ENCODE data around the gene PLCG2.
A peak's percentile ranks its signal among the peaks of the same experiment; 100 is the strongest.

The PLCG2 gene

DNA sequence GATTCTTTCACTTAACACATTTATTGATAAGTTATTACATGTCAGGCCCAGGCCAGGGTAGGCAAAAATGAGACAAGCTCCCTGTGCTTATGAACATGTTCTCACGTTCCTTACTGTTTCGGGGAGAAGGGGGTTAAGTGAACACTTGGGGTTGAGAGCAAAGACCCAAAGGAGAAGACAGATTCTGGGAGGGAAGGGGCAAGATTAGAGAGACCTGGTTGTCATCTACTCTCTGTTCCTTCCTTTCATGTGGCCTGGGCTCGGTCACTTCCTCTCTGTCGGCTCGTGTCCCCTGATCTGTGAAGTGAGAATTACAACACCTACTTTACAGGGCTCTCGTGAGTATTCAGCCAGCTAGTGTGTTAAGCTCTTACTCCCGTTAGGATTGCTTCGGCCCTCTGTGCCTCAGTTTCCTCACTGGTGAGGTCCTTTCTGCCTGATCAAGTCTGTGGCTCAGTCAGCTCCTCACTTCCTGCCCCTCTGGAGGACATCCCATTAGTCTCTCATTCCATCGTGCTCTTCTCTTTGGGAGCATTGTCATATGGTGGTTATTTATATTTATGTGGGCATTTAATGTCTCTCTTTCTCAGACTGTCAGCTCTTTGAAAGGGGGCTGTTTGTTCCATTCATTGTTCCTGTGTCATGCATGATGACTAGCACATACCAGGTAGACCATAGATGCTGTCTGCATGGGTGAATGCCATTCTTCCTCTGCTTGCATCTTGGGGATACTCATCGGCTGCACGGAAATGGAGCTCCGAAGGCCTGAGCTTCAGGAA is 38.9 kb downstream of the PLCG2 start:
- DNase-seq = no peak

DNA sequence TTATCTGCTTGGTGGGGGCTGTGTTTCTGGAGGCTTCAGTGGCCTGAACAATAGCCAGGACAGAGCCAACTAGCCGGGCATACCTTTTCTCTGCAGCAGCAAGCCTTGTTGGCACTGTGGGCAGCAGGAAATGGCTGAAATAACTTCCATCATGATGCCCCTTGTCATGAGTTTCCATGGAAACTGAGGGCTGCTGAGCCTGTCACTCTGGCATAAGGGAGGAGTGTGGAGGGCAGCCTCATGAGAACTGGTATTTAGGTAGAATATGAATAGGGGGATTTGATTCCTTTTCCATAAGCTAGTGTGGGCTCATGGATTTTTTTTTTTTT is 39.4 kb downstream of the PLCG2 start:
- no peak for DNase-seq

DNA sequence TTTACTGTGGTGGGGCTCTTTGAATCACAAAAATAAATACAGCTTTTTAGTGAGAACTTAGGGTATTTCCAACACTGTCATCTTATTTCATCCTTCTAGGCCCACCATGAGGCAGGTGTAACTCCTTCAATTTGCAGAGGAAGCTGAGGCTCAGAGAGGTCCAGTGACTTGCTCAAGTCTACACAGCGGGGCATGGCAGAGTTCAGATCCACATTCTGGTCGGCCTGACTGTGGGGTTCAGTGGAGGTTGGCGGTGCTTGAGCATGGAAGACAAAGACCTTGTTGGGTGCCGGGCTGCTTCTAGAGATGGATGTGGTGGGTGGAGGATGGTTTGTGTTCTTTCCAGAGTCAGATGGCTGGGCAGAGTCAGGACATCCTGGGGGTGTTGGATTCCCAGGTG is 39.8 kb downstream of the PLCG2 start:
- no peak for DNase-seq

DNA sequence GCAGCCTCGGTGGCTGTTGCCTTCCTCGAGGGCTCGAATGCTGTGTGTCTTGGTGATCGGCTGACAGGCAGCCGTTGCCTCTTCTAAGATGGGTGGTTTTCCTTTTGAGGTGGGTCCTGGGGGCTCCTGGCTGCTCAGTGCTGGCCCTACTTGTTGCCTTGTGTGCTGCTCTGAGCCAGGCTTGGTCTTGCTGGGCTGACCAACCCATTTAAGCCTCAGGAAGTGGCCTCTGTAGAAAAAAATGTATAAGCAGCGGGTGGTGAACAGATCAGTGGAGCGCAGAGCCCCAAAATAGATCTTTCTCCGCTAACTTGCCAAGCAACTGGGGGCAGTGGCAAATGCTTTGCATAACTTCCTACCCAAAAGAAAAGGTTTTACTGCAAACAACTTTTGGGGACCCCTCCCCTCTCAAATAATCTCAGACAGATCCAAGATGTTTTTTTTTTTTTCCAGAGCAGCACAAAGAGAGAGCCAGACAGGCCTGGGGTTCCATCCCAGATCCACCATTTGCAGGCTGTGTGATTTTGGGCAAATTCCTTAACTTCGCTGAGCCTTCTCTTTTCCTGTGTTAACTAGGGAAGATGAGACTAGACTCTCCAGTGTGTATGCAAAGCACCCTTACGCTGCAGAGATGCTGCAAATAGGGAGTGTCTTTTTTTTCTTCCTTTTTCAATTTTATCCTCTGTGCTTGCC is 42.5 kb downstream of the PLCG2 start:
- no peak for DNase-seq

DNA sequence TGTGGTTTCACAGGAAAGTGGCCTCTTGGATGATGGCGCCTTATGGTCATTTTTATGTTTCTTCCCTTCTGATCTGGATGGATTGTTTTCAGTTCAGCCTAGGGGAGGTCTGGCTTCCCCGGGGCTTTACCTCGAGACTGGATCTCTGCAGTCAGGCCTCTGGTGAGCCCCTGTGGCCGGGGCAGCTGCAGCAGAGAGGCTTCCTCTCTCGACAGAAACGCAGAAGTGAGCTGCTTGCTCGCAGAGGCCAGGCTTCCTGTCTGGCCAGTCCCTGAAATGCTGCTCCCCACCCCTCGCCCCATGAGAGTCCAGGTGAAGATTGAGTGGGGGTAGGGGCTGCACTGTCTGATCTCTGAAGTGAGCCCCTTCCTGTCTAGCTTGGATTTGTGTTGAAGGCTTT is 44.0 kb downstream of the PLCG2 start:
- DNase-seq = no peak

DNA sequence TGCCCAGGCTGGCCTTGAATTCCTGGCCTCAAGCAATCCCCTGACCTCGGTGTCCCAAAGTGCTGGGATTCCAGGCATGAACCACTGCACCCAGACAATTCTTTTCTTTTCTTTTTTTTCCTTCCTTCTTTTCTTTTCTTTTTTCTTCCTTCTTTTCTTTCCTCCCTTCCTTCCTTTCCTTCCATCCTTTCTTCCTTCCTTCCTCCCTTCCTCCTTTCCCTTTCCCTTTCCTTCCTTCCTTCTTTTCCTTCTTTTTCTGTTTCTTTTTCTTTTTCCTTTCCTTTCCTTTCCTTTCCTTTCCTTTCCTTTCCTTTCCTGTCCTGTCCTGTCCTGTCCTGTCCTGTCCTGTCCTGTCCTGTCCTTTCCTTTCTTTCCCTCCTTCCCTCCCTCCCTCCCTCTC is 44.6 kb downstream of the PLCG2 start:
- no peak for DNase-seq

DNA sequence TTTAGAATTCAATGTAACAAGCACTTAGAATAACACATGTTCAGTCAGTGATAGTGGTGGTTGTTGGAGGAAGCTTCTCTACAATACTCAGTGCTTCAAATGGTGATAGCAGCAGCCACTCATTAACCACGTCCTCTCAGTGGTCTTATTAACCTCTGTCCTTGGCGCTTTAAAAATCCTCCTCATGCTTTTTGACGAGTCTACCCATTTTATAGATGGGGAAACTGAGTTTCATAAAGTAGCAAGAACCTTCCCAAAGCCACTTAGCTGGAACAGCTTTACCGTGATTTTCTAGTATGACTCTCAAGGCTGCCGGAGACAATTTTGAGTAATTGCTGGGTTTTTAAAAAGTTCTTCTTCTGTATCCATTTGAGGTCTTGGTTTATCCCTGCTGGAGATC is 47.4 kb downstream of the PLCG2 start:
- no peak for DNase-seq

DNA sequence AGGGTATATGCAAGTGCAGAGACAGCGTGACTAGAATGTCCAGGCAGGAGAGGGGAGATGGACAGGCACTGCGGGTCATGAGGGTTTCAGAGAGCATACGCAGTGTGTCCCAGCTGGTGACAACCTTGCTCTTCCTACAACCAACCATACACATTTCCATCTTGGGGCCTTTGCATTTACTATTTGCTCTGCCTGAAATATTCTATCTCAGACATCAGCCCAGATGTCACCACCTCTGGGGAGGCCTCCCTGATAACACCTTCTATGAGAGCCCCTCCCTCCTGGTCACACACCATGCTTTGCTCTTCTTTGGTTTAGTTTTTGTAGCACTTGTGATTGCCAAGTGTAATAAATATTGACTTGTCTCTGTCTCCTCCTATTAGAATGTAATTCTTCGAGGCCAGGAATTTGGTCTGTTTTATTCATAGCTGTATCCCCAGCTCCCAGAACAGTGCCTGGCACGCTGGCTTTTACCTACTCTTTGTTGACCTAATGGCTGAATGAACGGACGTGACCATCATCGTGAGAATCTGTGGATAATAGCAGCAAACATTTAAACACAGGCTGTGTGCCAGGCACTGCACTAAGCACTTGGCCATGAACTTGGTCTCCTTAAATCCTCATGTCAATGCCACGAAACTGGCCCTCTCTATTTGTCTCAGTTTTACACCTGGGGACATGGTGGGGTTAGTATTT is 51.9 kb downstream of the PLCG2 start:
- DNase-seq = no peak

DNA sequence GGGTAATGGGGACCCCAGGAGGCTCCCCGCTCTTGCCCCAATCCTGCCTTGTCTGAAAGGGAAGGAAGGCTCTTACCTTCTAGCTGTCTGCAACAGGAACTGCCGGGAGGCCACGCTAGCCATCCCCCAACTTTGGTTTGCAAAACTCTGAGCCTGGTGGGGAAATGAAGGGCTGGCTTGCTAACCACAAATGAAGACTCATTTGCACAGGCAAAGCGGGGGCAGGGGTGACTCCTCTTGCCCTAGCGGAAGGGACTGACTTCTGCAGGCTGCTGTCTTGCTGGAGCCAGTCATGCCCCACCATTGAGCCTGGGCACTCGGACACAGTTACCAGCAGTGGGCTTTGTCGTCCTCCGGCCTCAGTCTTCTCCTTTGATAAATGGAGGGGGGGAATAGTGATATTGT is 52.6 kb downstream of the PLCG2 start:
- peak; percentile 77 for DNase-seq

DNA sequence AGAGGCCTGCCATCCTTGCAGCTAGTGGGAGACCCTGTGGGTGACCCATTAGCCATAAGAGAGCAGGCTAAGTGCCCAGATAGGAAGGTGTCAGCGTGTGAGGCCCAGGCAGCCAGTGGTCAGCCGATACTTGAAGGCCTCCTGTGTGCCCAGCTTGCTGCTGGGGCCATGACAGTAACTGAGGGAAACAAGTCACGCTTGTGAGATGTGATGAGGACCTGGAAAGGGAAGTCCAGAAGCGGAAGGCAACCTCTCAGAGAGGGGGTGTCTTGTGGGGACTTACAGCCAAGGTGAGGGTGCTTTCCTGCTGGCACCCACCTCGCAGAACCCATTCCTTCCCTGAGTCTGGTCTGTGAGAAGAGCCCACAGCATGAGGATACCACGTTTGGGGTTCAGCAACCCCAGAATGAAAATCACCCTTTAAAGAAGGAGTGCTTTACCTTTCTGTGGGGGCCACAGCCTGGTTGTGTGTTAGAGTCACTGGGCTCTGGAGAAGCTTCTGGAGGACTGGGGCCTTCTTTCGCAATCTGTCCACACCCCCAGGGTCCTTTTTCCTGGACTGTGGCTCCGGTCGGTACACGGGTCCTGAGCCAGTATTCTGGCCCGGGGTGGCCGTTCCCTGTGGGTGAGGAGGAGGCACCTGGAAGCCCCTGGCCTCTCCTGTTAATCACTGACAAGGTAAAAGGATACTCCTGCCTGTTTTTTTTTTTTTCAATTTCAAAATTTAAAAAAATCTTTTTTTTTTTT is 53.9 kb downstream of the PLCG2 start:
- no peak for DNase-seq

DNA sequence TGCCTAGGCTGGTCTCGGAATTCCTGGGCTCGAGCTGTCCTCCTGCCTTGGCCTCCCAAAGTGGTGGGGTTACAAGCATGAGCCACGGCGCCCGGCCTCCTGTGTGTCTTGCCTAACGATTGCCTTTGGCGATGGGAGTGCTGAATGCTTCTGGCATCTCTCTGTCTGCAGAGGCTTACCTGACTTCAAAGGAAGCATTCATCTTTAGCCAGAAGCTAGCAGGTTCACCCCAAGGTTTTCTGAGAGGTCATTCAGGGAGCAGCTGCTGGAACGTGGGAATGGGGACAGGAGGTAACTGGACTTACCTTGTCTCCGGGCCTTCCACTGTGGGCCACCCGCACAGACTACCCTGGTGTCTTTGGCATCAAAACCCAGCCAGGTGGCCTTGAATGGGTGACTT is 54.7 kb downstream of the PLCG2 start:
- DNase-seq = no peak

DNA sequence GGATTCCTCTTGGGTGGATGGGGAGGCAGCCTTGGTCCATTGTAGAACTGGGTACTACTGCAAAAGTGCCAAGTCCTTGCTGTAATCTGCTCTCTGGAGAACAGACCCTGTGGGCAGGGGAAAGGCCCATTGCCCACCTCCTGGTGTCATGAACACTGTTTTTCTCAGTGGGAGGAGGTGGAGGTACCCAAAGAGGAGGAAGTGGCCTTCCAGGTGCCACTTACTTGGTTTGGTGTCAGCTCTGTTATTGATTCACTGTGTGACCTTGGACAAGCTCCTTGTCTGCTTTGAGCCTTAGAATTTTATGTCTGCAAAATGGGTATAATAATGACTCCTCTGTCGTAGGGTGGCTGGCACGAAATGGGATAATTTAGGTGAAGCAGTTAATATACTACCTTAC is 55.8 kb downstream of the PLCG2 start:
- DNase-seq = no peak

DNA sequence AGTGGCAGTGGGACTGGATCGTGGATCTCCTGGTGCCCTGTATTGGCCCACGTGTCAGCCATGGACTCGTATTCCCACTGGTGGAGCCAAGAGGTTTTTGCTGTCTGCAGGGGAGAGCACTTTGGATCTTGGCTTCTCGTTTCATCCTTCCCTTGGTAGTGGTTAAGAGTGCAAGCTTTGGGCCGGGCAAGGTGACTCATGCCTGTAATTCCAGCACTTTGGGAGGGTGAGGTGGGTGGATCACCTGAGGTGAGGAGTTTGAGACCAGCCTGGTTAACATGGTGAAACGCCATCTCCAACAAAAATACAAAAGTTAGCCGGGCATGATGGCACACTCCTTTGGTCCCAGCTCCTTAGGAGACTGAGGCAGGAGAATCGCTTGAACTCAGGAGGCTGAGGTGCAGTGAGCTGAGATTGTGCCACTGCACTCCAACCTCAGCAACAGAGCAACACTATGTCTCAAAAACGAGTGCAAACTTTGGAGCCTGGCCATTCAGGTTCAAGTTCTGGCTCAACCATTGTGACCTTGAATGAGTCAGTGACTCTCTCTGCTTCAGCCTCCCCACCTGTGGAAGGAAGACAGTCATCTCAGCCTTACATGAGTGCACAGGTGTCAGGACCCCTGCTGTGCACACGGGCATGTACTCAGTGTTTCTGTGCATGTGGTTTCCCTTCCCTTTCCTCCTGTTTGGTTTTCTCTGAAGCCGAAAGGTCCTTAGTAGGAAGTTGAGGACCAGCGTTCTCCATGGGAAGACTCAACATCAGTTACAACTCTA is 57.4 kb downstream of the PLCG2 start:
- DNase-seq = no peak

DNA sequence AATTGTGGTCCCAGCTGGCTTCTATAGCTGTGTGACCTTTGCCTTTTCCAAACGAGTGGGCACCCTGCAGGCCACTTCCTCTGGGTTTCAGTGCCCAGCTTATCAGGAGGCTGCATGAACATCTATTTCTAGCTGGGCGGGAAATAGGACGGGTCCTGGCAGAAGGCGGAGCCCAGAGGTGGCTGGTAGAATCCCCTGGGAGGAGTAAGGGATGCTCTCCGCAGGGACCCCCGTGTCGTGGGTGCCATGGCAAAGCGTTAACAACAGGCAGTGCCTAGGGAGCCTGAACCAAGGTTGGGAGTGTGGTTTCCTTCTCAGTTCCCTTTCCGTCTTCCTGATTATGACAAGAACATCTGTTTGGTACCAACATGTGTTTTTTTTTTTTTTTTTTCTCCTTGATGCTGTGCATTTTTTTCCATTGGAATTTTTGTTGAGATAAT is 58.2 kb downstream of the PLCG2 start:
- DNase-seq = no peak

DNA sequence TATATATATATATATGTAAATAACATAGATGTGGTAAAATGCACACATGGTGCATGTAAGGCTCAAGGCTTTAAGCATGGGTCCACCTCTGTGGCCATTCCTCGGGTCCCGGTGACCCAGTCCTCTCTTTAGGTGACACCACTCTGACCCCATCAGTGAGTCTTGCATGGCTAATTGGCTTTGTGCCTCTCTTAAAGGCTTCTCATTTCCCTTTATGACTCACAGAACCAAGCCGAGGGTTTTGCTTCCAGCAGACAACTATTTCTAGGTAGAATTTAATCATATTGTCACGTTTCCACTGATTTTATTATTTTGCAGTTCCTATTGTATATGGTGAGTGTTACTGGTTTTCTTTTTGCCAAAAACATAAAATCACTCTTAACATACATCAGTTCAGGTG is 59.7 kb downstream of the PLCG2 start:
- DNase-seq = no peak

DNA sequence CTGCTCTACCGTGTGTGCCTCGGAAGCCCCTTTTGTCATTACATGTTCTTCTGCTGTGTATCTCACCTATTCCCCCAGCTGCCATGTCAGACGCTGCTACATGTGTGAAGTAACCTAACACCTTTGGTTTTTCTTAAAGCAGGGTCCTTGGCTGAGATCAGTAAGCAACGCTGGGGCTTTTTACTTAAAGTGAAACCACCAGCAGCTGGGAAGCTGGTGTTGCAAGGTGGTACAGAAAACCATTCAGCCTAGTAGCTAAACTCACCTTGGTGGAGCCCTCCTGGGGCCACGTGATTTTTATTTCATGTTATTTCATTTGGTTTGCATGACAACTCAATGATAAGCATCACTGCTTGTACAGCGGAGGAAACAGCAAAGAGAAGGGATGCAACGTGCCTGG is 62.6 kb downstream of the PLCG2 start:
- DNase-seq = no peak

DNA sequence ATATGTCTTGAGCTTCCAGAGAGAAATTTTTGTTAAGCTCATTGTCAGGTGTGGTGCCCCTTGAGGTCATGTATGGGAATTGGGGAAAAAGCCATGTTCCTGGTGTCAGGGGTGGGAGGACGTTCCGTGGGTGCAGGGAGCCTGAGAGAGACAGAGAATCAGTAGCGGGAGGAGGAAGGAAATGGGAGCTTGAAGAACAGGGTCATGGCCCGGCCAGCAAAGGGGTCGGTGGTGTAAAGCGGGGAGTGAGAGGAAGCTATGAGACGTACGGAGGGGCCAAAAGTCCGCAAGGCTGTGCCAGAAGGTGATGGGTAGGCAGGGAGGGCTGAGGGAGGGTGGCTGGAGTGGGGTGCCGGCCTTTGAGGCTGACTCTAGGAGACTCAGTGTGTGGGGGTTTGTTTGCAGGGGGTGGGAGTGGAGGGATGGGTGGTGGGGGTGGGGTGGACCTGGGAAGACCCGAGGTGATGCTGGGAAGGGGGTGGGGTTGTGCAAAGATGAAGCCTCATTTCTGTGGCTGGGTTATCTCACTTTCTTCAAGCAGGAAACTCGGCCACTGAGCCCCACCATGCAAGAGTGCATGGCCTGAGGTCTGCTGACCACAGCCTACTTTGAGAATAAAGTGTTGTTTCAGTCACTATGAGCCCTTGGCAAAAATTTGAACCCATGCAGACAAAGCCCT is 63.6 kb downstream of the PLCG2 start:
- DNase-seq = no peak

DNA sequence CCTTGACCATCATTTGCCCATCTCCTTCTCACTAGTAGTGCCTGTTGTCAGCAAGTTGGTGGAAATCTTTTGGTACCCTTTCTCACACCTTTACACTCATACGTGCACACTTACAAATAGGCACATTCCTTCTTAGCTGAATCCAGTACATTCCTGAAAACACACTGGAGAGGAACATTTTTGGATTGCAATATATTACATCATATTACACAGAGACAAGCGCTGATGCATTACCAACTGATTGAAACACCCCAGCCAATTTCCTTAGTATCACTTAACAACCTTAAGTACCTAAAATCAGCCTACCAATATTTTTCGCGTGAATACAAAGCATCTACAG is 64.1 kb downstream of the PLCG2 start:
- DNase-seq = no peak

DNA sequence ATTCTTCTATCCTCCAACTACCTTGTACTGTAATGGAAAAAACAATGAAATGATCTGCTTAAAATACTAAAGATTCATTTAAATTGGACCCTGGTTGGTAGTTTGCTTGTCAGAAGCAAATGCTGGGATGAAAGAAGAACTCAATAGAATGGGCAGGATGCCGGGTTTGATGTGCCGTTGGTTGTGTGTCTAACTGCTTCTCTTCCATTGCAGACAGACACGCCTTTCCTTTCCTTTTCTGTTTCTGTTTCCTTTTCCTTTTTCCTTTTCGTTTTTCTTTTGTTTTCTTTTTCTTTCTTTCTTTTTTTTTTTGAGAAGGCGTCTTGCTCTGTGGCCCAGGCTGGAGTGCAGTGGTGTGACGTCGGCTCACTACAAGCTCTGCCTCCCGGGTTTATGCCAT is 64.6 kb downstream of the PLCG2 start:
- no peak for DNase-seq

DNA sequence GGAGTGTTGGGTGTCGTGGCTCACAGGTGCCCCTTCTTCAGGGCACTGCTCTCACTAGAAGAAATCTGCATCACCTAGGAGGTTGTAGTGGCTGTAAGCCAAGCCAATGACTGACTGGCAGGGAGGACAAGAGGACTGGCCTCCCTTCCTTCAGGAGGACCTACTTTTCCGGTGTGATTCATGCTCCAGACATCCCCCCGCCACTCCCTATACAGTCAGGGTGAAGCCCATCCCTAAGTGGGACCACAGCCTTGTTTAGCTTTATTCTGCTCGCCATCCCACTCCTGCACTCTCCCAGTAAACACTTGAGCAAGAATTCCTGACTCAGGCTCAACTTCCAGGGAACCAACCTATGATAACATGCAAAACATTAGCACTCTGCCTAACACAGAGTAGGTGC is 67.0 kb downstream of the PLCG2 start:
- DNase-seq = no peak

DNA sequence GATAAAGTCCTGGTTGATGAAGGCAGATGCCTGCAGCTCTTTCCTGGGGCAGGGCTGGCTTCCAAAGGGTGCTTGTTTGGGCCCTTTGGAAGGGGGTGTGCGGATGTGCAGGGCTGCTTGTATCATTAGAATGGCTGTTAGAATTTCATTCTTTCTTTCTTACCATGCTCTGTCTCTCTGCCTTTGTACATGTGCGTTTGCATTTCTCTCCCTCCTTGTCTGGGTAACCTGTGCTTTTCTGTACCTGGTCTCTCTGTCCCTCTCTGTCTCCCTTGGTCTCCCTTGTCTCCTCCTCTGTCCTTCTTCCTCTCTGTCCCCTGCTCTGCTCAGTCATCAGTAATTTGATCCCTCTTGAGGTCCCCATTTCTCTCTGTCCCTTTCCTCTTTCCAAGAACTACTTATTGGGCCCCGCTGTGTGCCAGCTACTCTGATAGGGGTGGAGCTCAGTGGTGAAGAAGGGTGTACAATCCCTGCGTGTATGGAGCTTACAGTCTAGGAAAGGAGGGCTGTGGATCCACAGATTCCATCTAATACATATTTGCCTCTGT is 69.3 kb downstream of the PLCG2 start:
- DNase-seq = no peak

Measured in activated CD8-positive, alpha-beta memory T cell treated with anti-CD3 and anti-CD28 coated beads for 24 hours (primary cell).